GM12892 (cell line): ENCODE data around the gene DPF1.

ENCODE experiments used
- POLR2A ChIP-seq: IDR thresholded peaks from 2 replicates; pipeline ENCODE4 v1.6.1; 2011; ENCODE audit warnings: low read depth, low read length, control low read depth
- POLR2AphosphoS5 ChIP-seq: IDR thresholded peaks from 2 replicates; pipeline ENCODE4 v1.6.1; 2011; ENCODE audit warnings: low read depth, low read length, control low read depth
- TAF1 ChIP-seq: IDR thresholded peaks from 2 replicates; pipeline ENCODE4 v1.6.1; 2011; ENCODE audit warnings: low read depth, mild to moderate bottlenecking, control low read depth, low read length, borderline replicate concordance

DNA sequence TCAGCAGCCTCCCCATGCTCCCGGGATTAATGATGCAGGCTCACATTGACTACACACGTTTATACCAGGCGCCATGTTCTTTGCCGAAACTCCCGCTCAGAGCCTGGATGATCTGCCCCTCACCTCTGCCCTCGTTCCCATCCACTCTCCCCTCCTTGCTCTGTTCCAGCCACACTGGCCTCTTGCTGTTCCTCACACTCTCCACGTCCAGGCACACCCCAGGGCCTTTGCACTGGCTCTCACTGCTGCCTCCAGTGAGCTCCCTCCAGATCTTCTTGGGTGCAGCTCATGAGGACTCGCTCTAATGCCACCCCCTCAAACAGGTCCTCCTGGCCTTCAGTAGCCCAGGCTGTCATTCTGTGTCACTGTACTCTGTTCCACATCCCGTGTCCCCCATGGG is 39.2 kb downstream of the DPF1 start:
- TF ChIP-seq POLR2AphosphoS5 (no peak), TAF1 (no peak), POLR2A (no peak)
